Activated CD4-positive, alpha-beta memory T cell treated with anti-CD3 and anti-CD28 coated beads for 36 hours (primary cell): ENCODE data around the gene PCSK2. TPM values are rescaled to one million over a fixed set of nuclear protein-coding genes. Genes with fewer than 3 reads are reported as not detected.
"Not testable (repeated sequence)": the region's sequence is repeated elsewhere in the genome, so short reads cannot be mapped to it uniquely, and the experiment has no call there.

Experiments
- CTCF ChIA-PET: fragments of 350-600 bp; sonication (Branson Sonifier 250); formaldehyde crosslinking; loops from one replicate; lab custom pipeline; 2021; ENCODE audit warnings: antibody characterized with exemption, inconsistent platforms; lab: Charles Lee
- POLR2A ChIA-PET: fragments of 350-600 bp; sonication (Branson Sonifier 250); formaldehyde crosslinking; loops from one replicate; lab custom pipeline; 2021; ENCODE audit warnings: antibody characterized with exemption; lab: Charles Lee
- DNase-seq: peaks from one replicate; pipeline ENCODE4 v3.0.0-alpha.2; 2020
- H3K27ac Mint-ChIP-seq: one replicate; pipeline ENCODE4 v1.8.0; 2021; ENCODE audit warnings: mixed read lengths
- H3K27me3 Mint-ChIP-seq: one replicate; pipeline ENCODE4 v1.8.0; 2021; ENCODE audit warnings: mixed read lengths
- H3K36me3 Mint-ChIP-seq: one replicate; pipeline ENCODE4 v1.8.0; 2021; ENCODE audit warnings: mixed read lengths
- H3K4me1 Mint-ChIP-seq: one replicate; pipeline ENCODE4 v1.8.0; 2021; ENCODE audit warnings: low read depth, mixed read lengths
- H3K4me3 Mint-ChIP-seq: one replicate; pipeline ENCODE4 v1.8.0; 2021; ENCODE audit warnings: mild to moderate bottlenecking, mixed read lengths
- H3K9me3 Mint-ChIP-seq: one replicate; pipeline ENCODE4 v1.8.0; 2021; ENCODE audit warnings: mixed read lengths
- intact Hi-C: fragments of 100-400 bp; cut with micrococcal nuclease; formaldehyde crosslinking; loops from one replicate; pipeline ENCODE4 v1.15.1; 2023
- total RNA-seq, 2 experiments: library from RNA; stranded (reverse); gene quantifications; one replicate each; pipeline ENCODE4 v1.2.3, GENCODE V29; 2021

PCSK2 gene
- not detected for total RNA-seq

GRCh38 chr20:17226410-17227218 is at the start of gene PCSK2:
Gene PCSK2 (plus strand): TSS chr20:17227040. CDS start chr20:17227306, 266 bp downstream.
- no peak for DNase-seq
- Mint-ChIP-seq H3K27me3 (peaks cover 48% of the 10 kb centered on the region), H3K4me1 (peaks cover 2% of the 10 kb centered on the region), H3K9me3 (peaks cover 1% of the 10 kb centered on the region), H3K4me3 (no peak within 1 kb of the TSS), H3K27ac (no peak within 1 kb of the TSS), H3K36me3 (peaks cover 1% of the 10 kb centered on the region)
- ChIA-PET POLR2A (no interaction called here), CTCF (no interaction called here)
- intact Hi-C loops, result no loop called here

- POLR2A ChIA-PET, result no interaction called here
- Mint-ChIP-seq H3K27me3 (no peaks in the 10 kb centered on the region), H3K27ac (no peak overlapping the region), H3K4me3 (no peak overlapping the region), H3K9me3 (peaks cover 5% of the 10 kb centered on the region), H3K36me3 (no peaks in the 10 kb centered on the region), H3K4me1 (no peaks in the 10 kb centered on the region)
- CTCF ChIA-PET, result no interaction called here
- no peak for DNase-seq
- intact Hi-C loops, result no loop called here
Measured at GRCh38 chr20:17177341-17177740, 49.5 kb upstream of the PCSK2 start.

GRCh38 chr20:17179840-17180239 is 47.0 kb upstream of the PCSK2 start:
- POLR2A ChIA-PET, result no interaction called here
- H3K4me3 Mint-ChIP-seq, result no peak overlapping the region
- intact Hi-C loops, result no loop called here
- CTCF ChIA-PET, result no interaction called here
- DNase-seq, result no peak
- H3K36me3 Mint-ChIP-seq, result no peaks in the 10 kb centered on the region
- H3K27ac Mint-ChIP-seq, result no peak overlapping the region
- H3K4me1 Mint-ChIP-seq, result no peaks in the 10 kb centered on the region
- peaks cover 14% of the 10 kb centered on the region for H3K9me3 Mint-ChIP-seq
- H3K27me3 Mint-ChIP-seq, result no peaks in the 10 kb centered on the region

GRCh38 chr20:17189976-17190695 is 36.7 kb upstream of the PCSK2 start:
- Mint-ChIP-seq H3K4me3 (no peak overlapping the region), H3K27ac (no peak overlapping the region), H3K9me3 (peaks cover 6% of the 10 kb centered on the region), H3K36me3 (no peaks in the 10 kb centered on the region), H3K4me1 (no peaks in the 10 kb centered on the region), H3K27me3 (no peaks in the 10 kb centered on the region)
- intact Hi-C loops, result no loop called here
- ChIA-PET POLR2A (no interaction called here), CTCF (no interaction called here)
- DNase-seq, result no peak

GRCh38 chr20:17197041-17197440 is 29.8 kb upstream of the PCSK2 start:
- POLR2A ChIA-PET, result no interaction called here
- H3K4me1 Mint-ChIP-seq, result no peaks in the 10 kb centered on the region
- H3K27me3 Mint-ChIP-seq, result no peaks in the 10 kb centered on the region
- H3K36me3 Mint-ChIP-seq, result no peaks in the 10 kb centered on the region
- DNase-seq, result no peak
- H3K9me3 Mint-ChIP-seq, result no peaks in the 10 kb centered on the region
- H3K4me3 Mint-ChIP-seq, result no peak overlapping the region
- intact Hi-C loops, result no loop called here
- CTCF ChIA-PET, result no interaction called here
- H3K27ac Mint-ChIP-seq, result no peak overlapping the region

- peaks cover 2% of the 10 kb centered on the region for H3K9me3 Mint-ChIP-seq
- H3K4me3 Mint-ChIP-seq, result no peak overlapping the region
- POLR2A ChIA-PET, result no interaction called here
- no peak for DNase-seq
- no peak overlapping the region for H3K27ac Mint-ChIP-seq
- H3K4me1 Mint-ChIP-seq, result no peaks in the 10 kb centered on the region
- H3K27me3 Mint-ChIP-seq, result no peaks in the 10 kb centered on the region
- no peaks in the 10 kb centered on the region for H3K36me3 Mint-ChIP-seq
- CTCF ChIA-PET, result interaction anchor here (0.6 kb wide), 1 partner anchor 1212 kb away, joined by 4 read pairs; no protein-coding TSS in a partner anchor
- intact Hi-C loops, result no loop called here
Measured at GRCh38 chr20:17202030-17202429, 24.8 kb upstream of the PCSK2 start.

- no peaks in the 10 kb centered on the region for H3K36me3 Mint-ChIP-seq
- H3K4me3 Mint-ChIP-seq, result no peak overlapping the region
- intact Hi-C loops, result no loop called here
- H3K4me1 Mint-ChIP-seq, result no peaks in the 10 kb centered on the region
- CTCF ChIA-PET, result no interaction called here
- H3K27ac Mint-ChIP-seq, result no peak overlapping the region
- peaks cover 2% of the 10 kb centered on the region for H3K9me3 Mint-ChIP-seq
- no peaks in the 10 kb centered on the region for H3K27me3 Mint-ChIP-seq
- no peak for DNase-seq
- POLR2A ChIA-PET, result no interaction called here
Measured at GRCh38 chr20:17202673-17203072, 24.2 kb upstream of the PCSK2 start.

GRCh38 chr20:17205084-17205813 is 21.6 kb upstream of the PCSK2 start:
- Mint-ChIP-seq H3K27ac (no peak overlapping the region), H3K9me3 (peaks cover 2% of the 10 kb centered on the region), H3K36me3 (no peaks in the 10 kb centered on the region), H3K4me3 (no peak overlapping the region), H3K27me3 (no peaks in the 10 kb centered on the region), H3K4me1 (no peaks in the 10 kb centered on the region)
- ChIA-PET CTCF (no interaction called here), POLR2A (no interaction called here)
- intact Hi-C loops, result no loop called here
- DNase-seq, result no peak

- Mint-ChIP-seq H3K27me3 (no peaks in the 10 kb centered on the region), H3K9me3 (peaks cover 9% of the 10 kb centered on the region), H3K27ac (no peak overlapping the region), H3K36me3 (no peaks in the 10 kb centered on the region), H3K4me3 (no peak overlapping the region), H3K4me1 (no peaks in the 10 kb centered on the region)
- intact Hi-C loops, result no loop called here
- POLR2A ChIA-PET, result no interaction called here
- CTCF ChIA-PET, result no interaction called here
- no peak for DNase-seq
Measured at GRCh38 chr20:17210387-17210786, 16.5 kb upstream of the PCSK2 start.

GRCh38 chr20:17210983-17211382 is 15.9 kb upstream of the PCSK2 start:
- H3K36me3 Mint-ChIP-seq, result no peaks in the 10 kb centered on the region
- no peak for DNase-seq
- no peak overlapping the region for H3K4me3 Mint-ChIP-seq
- ChIA-PET CTCF (no interaction called here), POLR2A (no interaction called here)
- H3K9me3 Mint-ChIP-seq, result peaks cover 9% of the 10 kb centered on the region
- H3K27me3 Mint-ChIP-seq, result no peaks in the 10 kb centered on the region
- intact Hi-C loops, result no loop called here
- no peaks in the 10 kb centered on the region for H3K4me1 Mint-ChIP-seq
- no peak overlapping the region for H3K27ac Mint-ChIP-seq

GRCh38 chr20:17215167-17215566 is 11.7 kb upstream of the PCSK2 start:
- intact Hi-C loops, result no loop called here
- no peak for DNase-seq
- ChIA-PET CTCF (no interaction called here), POLR2A (no interaction called here)
- no peaks in the 10 kb centered on the region for H3K27me3 Mint-ChIP-seq
- H3K9me3 Mint-ChIP-seq, result peaks cover 6% of the 10 kb centered on the region
- H3K27ac Mint-ChIP-seq, result no peak overlapping the region
- H3K4me3 Mint-ChIP-seq, result no peak overlapping the region
- no peaks in the 10 kb centered on the region for H3K36me3 Mint-ChIP-seq
- H3K4me1 Mint-ChIP-seq, result no peaks in the 10 kb centered on the region

GRCh38 chr20:17219856-17220255 is 7.0 kb upstream of the PCSK2 start:
- H3K27ac Mint-ChIP-seq, DNase-seq, H3K36me3 Mint-ChIP-seq, H3K4me3 Mint-ChIP-seq, CTCF ChIA-PET, intact Hi-C loops, H3K27me3 Mint-ChIP-seq, H3K4me1 Mint-ChIP-seq, POLR2A ChIA-PET, H3K9me3 Mint-ChIP-seq: not testable (repeated sequence)
